ENCODE measurements around the gene DOCK4. TPM values are rescaled to one million over a fixed set of nuclear protein-coding genes. Genes with fewer than 3 reads are reported as not detected.

DOCK4 gene
- polyA plus RNA-seq, 1 donor (not counting 4 experiments of a cell fraction or from before 2014, with no cell fraction given) = 13.9 TPM

DNA sequence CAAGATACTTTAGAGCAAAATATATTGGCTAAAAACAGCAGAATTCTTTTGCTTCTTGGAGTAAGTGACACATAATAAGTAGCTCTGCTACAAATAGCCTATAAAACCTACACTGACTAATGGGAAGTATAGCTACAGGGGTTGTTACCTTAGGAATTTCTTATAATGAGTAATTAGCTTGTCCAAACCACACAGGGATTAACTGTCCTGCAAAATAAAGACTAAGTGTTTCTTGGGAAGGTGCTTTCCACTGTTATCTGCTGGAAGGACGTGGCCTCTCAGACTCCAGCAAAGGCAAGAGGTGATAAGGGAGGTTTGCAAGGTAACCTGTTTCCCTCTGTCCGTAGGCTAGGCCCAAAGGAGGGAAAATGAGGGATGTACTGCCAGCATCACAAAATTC, 302.4 kb downstream of the DOCK4 start:
- Histone ChIP-seq H3K4me1 (ENCODE audit: control insufficient read depth, extremely low read depth, insufficient read depth, low read length) (peaks cover 15% of the 10 kb centered on the region), H3K36me3 (ENCODE audit: control insufficient read depth in 2 of 2, extremely low read depth in 1 of 2, insufficient read depth in 2 of 2, low read length in 2 of 2) (peaks cover 5% of the 10 kb centered on the region in 2 experiments), H2AFZ (ENCODE audit: control insufficient read depth, low read length) (no peak overlapping the region), H3K79me2 (ENCODE audit: control insufficient read depth, insufficient read depth, low read length) (no peaks in the 10 kb centered on the region), H3K4me2 (ENCODE audit: control insufficient read depth, extremely low read depth, insufficient read depth, low read depth, low read length) (no peak overlapping the region), H3K27ac (ENCODE audit: control insufficient read depth, insufficient read depth, low read length) (no peak overlapping the region), H3K27me3 (ENCODE audit: control insufficient read depth, extremely low read depth, insufficient read depth, low read length) (no peaks in the 10 kb centered on the region), H3K9ac (ENCODE audit: control insufficient read depth, extremely low read depth, insufficient read depth, low read length) (no peak overlapping the region), H3K9me3 (ENCODE audit: control insufficient read depth, low read depth, low read length) (no peaks in the 10 kb centered on the region), H3K4me3 (ENCODE audit: control insufficient read depth in 2 of 3, extremely low read depth in 1 of 3, insufficient read depth in 2 of 3, low read depth in 1 of 3, low read length in 3 of 3) (no peak overlapping the region), H3K9me1 (ENCODE audit: control insufficient read depth, extremely low read depth, insufficient read depth, low read length) (no peaks in the 10 kb centered on the region), H4K20me1 (ENCODE audit: control insufficient read depth, extremely low read depth, insufficient read depth, low read length) (no peaks in the 10 kb centered on the region)
- FAIRE-seq (no peak), DNase-seq (ENCODE audit: low read depth, low spot score) (peak; percentile 2)
- no peak for TF ChIP-seq EZH2 (IDR thresholded peaks at IDR 0.05; ENCODE audit: low read length)
- TF ChIP-seq, protein P1, sequence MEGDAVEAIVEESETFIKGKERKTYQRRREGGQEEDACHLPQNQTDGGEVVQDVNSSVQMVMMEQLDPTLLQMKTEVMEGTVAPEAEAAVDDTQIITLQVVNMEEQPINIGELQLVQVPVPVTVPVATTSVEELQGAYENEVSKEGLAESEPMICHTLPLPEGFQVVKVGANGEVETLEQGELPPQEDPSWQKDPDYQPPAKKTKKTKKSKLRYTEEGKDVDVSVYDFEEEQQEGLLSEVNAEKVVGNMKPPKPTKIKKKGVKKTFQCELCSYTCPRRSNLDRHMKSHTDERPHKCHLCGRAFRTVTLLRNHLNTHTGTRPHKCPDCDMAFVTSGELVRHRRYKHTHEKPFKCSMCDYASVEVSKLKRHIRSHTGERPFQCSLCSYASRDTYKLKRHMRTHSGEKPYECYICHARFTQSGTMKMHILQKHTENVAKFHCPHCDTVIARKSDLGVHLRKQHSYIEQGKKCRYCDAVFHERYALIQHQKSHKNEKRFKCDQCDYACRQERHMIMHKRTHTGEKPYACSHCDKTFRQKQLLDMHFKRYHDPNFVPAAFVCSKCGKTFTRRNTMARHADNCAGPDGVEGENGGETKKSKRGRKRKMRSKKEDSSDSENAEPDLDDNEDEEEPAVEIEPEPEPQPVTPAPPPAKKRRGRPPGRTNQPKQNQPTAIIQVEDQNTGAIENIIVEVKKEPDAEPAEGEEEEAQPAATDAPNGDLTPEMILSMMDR (optimal IDR thresholded peaks at IDR 0.05 in 1 of 3, IDR thresholded peaks at IDR 0.05 in 1 of 3, conservative IDR thresholded peaks at IDR 0.05 in 1 of 3; ENCODE audit: extremely low read depth in 1 of 3, insufficient read depth in 2 of 3, low read length in 3 of 3) = no peak
- dilution Hi-C loops (cut with MboI; ENCODE audit: extremely low pct_ligation_motif_present, low sequenced_read_pairs) = no loop called here

DNA sequence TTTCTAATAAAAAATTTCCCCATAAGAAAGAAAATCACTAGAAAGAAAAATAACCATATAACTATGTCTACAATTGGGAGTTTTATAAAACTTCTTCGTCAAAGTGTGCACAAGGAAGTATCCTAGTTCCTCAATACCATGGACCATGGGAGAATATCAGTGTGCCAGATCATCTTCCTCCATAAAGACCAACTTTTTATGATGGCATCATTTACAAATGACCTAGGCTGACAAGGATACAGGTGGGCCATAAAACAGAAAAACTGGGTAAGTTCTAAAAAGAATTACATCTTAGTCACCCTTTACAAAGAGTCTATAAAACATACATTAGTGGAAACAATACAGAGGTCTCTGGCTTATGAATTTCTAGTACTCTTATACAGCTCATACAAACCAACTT, 303.2 kb downstream of the DOCK4 start:
- peaks cover 15% of the 10 kb centered on the region for H3K4me1 ChIP-seq (ENCODE audit: control insufficient read depth, extremely low read depth, insufficient read depth, low read length)
- no peaks in the 10 kb centered on the region for H3K79me2 ChIP-seq (ENCODE audit: control insufficient read depth, insufficient read depth, low read length)
- H3K27me3 ChIP-seq (ENCODE audit: control insufficient read depth, extremely low read depth, insufficient read depth, low read length) = no peaks in the 10 kb centered on the region
- H2AFZ ChIP-seq (ENCODE audit: control insufficient read depth, low read length) = no peak overlapping the region
- DNase-seq (ENCODE audit: low read depth, low spot score) (no peak), FAIRE-seq (no peak)
- peaks cover 5% of the 10 kb centered on the region in 2 experiments for H3K36me3 ChIP-seq (ENCODE audit: control insufficient read depth in 2 of 2, extremely low read depth in 1 of 2, insufficient read depth in 2 of 2, low read length in 2 of 2)
- H3K4me2 ChIP-seq (ENCODE audit: control insufficient read depth, extremely low read depth, insufficient read depth, low read depth, low read length) = no peak overlapping the region
- H3K4me3 ChIP-seq (ENCODE audit: control insufficient read depth in 2 of 3, extremely low read depth in 1 of 3, insufficient read depth in 2 of 3, low read depth in 1 of 3, low read length in 3 of 3) = no peak overlapping the region
- no peaks in the 10 kb centered on the region for H3K9me3 ChIP-seq (ENCODE audit: control insufficient read depth, low read depth, low read length)
- dilution Hi-C loops (cut with MboI; ENCODE audit: extremely low pct_ligation_motif_present, low sequenced_read_pairs) = no loop called here
- no peaks in the 10 kb centered on the region for H4K20me1 ChIP-seq (ENCODE audit: control insufficient read depth, extremely low read depth, insufficient read depth, low read length)
- no peaks in the 10 kb centered on the region for H3K9me1 ChIP-seq (ENCODE audit: control insufficient read depth, extremely low read depth, insufficient read depth, low read length)
- no peak overlapping the region for H3K9ac ChIP-seq (ENCODE audit: control insufficient read depth, extremely low read depth, insufficient read depth, low read length)
- TF ChIP-seq, protein P1 (optimal IDR thresholded peaks at IDR 0.05 in 1 of 3, IDR thresholded peaks at IDR 0.05 in 1 of 3, conservative IDR thresholded peaks at IDR 0.05 in 1 of 3; ENCODE audit: extremely low read depth in 1 of 3, insufficient read depth in 2 of 3, low read length in 3 of 3) = no peak
- no peak for TF ChIP-seq EZH2 (IDR thresholded peaks at IDR 0.05; ENCODE audit: low read length)
- H3K27ac ChIP-seq (ENCODE audit: control insufficient read depth, insufficient read depth, low read length) = no peak overlapping the region
